ENCODE measurements around the gene TDRD7.
"Not testable (repeated sequence)": the region's sequence is repeated elsewhere in the genome, so short reads cannot be mapped to it uniquely, and the experiment has no call there.

TDRD7 gene

DNA sequence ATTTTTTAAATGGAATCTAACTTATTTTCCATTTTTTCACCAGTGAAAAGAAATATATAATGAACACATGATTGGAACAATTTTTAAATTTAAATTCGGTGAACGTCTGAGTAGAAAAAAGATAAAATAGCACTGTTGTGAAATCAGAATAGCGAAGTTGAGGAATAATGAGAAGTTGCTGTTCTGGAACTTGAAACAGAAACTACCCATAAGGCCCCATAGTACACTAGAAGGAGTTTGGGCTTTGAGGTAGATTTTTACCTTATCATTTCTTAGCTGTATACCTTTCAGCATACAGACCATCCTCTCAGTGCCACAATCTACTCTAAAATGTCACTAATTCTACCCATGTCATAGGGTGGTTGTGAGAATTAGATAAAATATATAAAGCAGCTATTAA is 35.1 kb downstream of the TDRD7 start:
- no peak for DNase-seq (ENCODE audit: low read depth in 1 of 2, low spot score in 1 of 2)
- no peak for TF ChIP-seq POLR2AphosphoS5 (IDR thresholded peaks at IDR 0.05; ENCODE audit: low read depth)
- TF ChIP-seq, protein P1, sequence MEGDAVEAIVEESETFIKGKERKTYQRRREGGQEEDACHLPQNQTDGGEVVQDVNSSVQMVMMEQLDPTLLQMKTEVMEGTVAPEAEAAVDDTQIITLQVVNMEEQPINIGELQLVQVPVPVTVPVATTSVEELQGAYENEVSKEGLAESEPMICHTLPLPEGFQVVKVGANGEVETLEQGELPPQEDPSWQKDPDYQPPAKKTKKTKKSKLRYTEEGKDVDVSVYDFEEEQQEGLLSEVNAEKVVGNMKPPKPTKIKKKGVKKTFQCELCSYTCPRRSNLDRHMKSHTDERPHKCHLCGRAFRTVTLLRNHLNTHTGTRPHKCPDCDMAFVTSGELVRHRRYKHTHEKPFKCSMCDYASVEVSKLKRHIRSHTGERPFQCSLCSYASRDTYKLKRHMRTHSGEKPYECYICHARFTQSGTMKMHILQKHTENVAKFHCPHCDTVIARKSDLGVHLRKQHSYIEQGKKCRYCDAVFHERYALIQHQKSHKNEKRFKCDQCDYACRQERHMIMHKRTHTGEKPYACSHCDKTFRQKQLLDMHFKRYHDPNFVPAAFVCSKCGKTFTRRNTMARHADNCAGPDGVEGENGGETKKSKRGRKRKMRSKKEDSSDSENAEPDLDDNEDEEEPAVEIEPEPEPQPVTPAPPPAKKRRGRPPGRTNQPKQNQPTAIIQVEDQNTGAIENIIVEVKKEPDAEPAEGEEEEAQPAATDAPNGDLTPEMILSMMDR (IDR thresholded peaks at IDR 0.05; ENCODE audit: insufficient read depth, low read length) = no peak
- no peak for TF ChIP-seq GABPA (IDR thresholded peaks at IDR 0.05; ENCODE audit: low read depth)
- no peak for TF ChIP-seq SPI1 (IDR thresholded peaks at IDR 0.05; ENCODE audit: borderline replicate concordance, low read depth)
- TF ChIP-seq, protein P2, sequence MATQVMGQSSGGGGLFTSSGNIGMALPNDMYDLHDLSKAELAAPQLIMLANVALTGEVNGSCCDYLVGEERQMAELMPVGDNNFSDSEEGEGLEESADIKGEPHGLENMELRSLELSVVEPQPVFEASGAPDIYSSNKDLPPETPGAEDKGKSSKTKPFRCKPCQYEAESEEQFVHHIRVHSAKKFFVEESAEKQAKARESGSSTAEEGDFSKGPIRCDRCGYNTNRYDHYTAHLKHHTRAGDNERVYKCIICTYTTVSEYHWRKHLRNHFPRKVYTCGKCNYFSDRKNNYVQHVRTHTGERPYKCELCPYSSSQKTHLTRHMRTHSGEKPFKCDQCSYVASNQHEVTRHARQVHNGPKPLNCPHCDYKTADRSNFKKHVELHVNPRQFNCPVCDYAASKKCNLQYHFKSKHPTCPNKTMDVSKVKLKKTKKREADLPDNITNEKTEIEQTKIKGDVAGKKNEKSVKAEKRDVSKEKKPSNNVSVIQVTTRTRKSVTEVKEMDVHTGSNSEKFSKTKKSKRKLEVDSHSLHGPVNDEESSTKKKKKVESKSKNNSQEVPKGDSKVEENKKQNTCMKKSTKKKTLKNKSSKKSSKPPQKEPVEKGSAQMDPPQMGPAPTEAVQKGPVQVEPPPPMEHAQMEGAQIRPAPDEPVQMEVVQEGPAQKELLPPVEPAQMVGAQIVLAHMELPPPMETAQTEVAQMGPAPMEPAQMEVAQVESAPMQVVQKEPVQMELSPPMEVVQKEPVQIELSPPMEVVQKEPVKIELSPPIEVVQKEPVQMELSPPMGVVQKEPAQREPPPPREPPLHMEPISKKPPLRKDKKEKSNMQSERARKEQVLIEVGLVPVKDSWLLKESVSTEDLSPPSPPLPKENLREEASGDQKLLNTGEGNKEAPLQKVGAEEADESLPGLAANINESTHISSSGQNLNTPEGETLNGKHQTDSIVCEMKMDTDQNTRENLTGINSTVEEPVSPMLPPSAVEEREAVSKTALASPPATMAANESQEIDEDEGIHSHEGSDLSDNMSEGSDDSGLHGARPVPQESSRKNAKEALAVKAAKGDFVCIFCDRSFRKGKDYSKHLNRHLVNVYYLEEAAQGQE (IDR thresholded peaks at IDR 0.05; ENCODE audit: insufficient replicate concordance, low read depth) = no peak
- Histone ChIP-seq H3K4me3 (replicated peaks; ENCODE audit: insufficient read depth, low read length) (no peak overlapping the region), H3K27ac (replicated peaks) (peak overlapping the region; percentile 88), H3K27me3 (ENCODE audit: insufficient read depth, poor library complexity, severe bottlenecking) (no peaks in the 10 kb centered on the region)

DNA sequence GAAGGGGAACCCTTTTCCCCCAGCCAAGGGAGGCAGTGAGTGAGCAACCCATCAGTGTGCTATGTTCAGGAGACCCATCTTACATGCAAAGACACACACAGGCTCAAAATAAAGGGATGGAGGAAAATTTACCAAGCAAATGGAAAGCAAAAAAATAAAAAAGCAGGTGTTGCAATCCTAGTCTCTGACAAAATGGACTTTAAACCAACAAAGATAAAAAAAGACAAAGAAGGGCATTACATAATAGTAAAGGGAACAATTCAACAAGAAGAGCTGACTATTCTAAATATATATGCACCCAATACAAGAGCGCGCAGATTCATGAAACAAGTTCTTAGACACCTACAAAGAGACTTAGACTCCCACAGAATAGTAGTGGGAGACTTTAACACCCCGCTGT is 41.7 kb downstream of the TDRD7 start:
- H3K27me3 ChIP-seq (ENCODE audit: insufficient read depth, poor library complexity, severe bottlenecking); H3K4me3 ChIP-seq (replicated peaks; ENCODE audit: insufficient read depth, low read length); DNase-seq (ENCODE audit: low read depth in 1 of 2, low spot score in 1 of 2); H3K27ac ChIP-seq (replicated peaks): not testable (repeated sequence)

DNA sequence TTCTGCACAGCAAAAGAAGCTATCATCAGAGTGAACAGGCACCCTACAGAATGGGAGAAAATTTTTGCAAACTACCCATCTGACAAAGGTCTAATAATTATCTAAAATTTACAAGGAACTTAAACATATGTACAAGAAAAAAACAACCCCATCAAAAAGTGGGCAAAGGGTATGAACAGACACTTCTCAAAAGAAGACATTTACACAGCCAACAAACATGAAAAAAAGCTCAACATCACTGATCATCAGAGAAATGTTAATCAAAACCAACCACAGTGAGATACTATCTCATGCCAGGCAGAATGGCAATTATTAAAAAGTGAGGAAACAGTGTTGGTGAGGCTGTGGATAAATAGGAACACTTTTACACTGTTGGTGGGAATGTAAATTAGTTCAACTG is 44.9 kb downstream of the TDRD7 start:
- DNase-seq (ENCODE audit: low read depth in 1 of 2, low spot score in 1 of 2); H3K27ac ChIP-seq (replicated peaks); H3K27me3 ChIP-seq (ENCODE audit: insufficient read depth, poor library complexity, severe bottlenecking); H3K4me3 ChIP-seq (replicated peaks; ENCODE audit: insufficient read depth, low read length): not testable (repeated sequence)

DNA sequence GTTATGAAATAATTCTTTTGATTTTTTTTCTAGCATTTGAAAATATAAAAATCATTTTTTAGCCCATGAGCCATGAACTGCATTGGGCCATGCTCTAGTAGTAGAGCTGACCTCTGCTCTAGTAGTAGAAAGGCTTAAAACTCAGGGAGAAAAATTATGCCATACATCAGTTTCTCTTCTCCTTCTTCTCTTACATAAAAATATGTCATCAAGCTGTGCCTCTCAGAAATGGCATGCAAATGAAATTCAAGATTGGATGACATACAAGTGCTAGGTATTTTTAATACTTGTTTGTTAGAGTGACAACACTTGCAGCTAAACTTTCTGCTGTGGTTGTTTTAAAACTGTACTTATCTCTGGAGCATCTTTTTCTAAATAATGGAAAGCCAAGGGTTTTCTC is 47.4 kb downstream of the TDRD7 start:
- no peak for DNase-seq (ENCODE audit: low read depth in 1 of 2, low spot score in 1 of 2)
- no peak overlapping the region for H3K27ac ChIP-seq (replicated peaks)
- TF ChIP-seq GABPA (IDR thresholded peaks at IDR 0.05; ENCODE audit: low read depth) = no peak
- TF ChIP-seq SPI1 (IDR thresholded peaks at IDR 0.05; ENCODE audit: borderline replicate concordance, low read depth) = no peak
- TF ChIP-seq POLR2AphosphoS5 (IDR thresholded peaks at IDR 0.05; ENCODE audit: low read depth) = no peak
- TF ChIP-seq, protein P1 (IDR thresholded peaks at IDR 0.05; ENCODE audit: insufficient read depth, low read length) = no peak
- no peak overlapping the region for H3K4me3 ChIP-seq (replicated peaks; ENCODE audit: insufficient read depth, low read length)
- no peaks in the 10 kb centered on the region for H3K27me3 ChIP-seq (ENCODE audit: insufficient read depth, poor library complexity, severe bottlenecking)

DNA sequence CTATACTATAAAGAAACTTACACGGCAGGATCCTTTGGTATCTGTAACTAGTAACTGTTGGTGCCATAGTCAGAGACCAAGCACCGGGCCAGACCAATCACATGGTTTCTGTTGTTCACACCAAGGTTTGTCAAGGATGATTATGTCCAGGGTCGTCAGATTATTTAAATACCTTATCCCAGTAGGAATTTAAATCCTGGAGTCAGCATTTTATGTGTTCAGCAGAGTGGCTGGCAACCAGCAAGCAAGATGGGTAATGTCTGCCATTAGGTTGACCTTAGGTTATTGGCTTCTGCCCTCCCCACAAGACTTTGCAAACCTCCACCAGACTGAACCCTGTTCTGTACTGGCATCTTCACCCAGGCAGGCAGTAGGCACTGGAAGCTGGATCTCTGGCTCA is 50.3 kb downstream of the TDRD7 start:
- DNase-seq (ENCODE audit: low read depth in 1 of 2, low spot score in 1 of 2) = no peak
- H3K27ac ChIP-seq (replicated peaks) = no peak overlapping the region
- H3K4me3 ChIP-seq (replicated peaks; ENCODE audit: insufficient read depth, low read length) = no peak overlapping the region
- TF ChIP-seq GABPA (IDR thresholded peaks at IDR 0.05; ENCODE audit: low read depth) (no peak), POLR2AphosphoS5 (IDR thresholded peaks at IDR 0.05; ENCODE audit: low read depth) (no peak), SPI1 (IDR thresholded peaks at IDR 0.05; ENCODE audit: borderline replicate concordance, low read depth) (no peak)
- TF ChIP-seq, protein P2 (IDR thresholded peaks at IDR 0.05; ENCODE audit: insufficient replicate concordance, low read depth) = no peak
- TF ChIP-seq, protein P1 (IDR thresholded peaks at IDR 0.05; ENCODE audit: insufficient read depth, low read length) = no peak
- H3K27me3 ChIP-seq (ENCODE audit: insufficient read depth, poor library complexity, severe bottlenecking) = no peaks in the 10 kb centered on the region

All from HL-60 (cell line).